Bronchial epithelial cell (primary cell): ENCODE results near the gene CEP95. TPM values are rescaled to one million over a fixed set of nuclear protein-coding genes. Genes with fewer than 3 reads are reported as not detected.

Experiments used
- DNase-seq: peaks from one replicate; pipeline ENCODE4 v3.0.0-alpha.2; 2010; ENCODE audit warnings: low read depth
- FAIRE-seq: peaks from 2 replicates; lab custom pipeline; 2011; peaks lifted over from hg19 to GRCh38; lab: Jason Lieb, UNC
- H3K27me3 ChIP-seq: 2 replicates; pipeline ENCODE4 v1.5.1; 2011; ENCODE audit warnings: low read length; ENCODE audit not compliant: control insufficient read depth, insufficient read depth
- H3K36me3 ChIP-seq: 2 replicates; pipeline ENCODE4 v1.5.1; 2011; ENCODE audit warnings: low read length; ENCODE audit not compliant: control insufficient read depth, insufficient read depth
- H3K4me3 ChIP-seq: 2 replicates; pipeline ENCODE4 v1.5.1; 2011; ENCODE audit warnings: mild to moderate bottlenecking, low read depth, low read length, control low read depth
- total RNA-seq: library from RNA; depleted of rRNA; stranded (reverse); fragments of >200 nt; gene quantifications from 2 replicates; pipeline ENCODE4 v1.2.1, GENCODE V29; 2014
- TF ChIP-seq, protein P1 (sequence below): IDR thresholded peaks from 2 replicates; pipeline ENCODE4 v1.5.1; 2011; ENCODE audit warnings: mild to moderate bottlenecking, moderate library complexity, low read length, control low read depth, inconsistent platforms; ENCODE audit not compliant: insufficient read depth, severe bottlenecking

Gene CEP95
- total RNA-seq, 1 donor from 2014 or later = 21.1 TPM

DNA sequence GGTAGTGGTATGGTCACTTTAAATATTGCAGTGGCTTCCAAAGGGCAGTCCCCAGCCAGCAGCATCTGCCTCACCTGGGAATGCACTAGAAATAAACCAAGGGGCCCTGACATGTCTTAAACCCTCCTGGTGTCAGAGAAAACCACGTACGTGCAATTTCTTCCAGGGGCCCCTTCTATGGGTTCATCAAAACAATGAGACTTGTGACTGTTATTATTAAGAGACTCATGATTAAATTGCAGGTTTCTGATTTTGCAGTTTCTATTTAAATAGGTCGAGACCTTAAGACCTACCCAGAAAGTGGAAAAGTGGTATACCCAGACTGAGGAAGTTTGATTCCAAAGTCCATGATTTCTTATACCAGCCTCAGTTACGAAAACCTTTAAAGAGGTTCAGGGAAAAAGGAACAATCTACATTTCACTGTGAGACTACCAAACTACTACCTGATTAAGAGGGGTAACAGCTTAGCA lies 9.2 kb upstream of the CEP95 start:
- H3K27me3 ChIP-seq = no peaks in the 10 kb centered on the region
- TF ChIP-seq, protein P1, sequence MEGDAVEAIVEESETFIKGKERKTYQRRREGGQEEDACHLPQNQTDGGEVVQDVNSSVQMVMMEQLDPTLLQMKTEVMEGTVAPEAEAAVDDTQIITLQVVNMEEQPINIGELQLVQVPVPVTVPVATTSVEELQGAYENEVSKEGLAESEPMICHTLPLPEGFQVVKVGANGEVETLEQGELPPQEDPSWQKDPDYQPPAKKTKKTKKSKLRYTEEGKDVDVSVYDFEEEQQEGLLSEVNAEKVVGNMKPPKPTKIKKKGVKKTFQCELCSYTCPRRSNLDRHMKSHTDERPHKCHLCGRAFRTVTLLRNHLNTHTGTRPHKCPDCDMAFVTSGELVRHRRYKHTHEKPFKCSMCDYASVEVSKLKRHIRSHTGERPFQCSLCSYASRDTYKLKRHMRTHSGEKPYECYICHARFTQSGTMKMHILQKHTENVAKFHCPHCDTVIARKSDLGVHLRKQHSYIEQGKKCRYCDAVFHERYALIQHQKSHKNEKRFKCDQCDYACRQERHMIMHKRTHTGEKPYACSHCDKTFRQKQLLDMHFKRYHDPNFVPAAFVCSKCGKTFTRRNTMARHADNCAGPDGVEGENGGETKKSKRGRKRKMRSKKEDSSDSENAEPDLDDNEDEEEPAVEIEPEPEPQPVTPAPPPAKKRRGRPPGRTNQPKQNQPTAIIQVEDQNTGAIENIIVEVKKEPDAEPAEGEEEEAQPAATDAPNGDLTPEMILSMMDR = no peak
- peak overlapping the region; percentile 88 for H3K4me3 ChIP-seq
- FAIRE-seq = no peak
- H3K36me3 ChIP-seq = peaks cover 18% of the 10 kb centered on the region
- DNase-seq = no peak

DNA sequence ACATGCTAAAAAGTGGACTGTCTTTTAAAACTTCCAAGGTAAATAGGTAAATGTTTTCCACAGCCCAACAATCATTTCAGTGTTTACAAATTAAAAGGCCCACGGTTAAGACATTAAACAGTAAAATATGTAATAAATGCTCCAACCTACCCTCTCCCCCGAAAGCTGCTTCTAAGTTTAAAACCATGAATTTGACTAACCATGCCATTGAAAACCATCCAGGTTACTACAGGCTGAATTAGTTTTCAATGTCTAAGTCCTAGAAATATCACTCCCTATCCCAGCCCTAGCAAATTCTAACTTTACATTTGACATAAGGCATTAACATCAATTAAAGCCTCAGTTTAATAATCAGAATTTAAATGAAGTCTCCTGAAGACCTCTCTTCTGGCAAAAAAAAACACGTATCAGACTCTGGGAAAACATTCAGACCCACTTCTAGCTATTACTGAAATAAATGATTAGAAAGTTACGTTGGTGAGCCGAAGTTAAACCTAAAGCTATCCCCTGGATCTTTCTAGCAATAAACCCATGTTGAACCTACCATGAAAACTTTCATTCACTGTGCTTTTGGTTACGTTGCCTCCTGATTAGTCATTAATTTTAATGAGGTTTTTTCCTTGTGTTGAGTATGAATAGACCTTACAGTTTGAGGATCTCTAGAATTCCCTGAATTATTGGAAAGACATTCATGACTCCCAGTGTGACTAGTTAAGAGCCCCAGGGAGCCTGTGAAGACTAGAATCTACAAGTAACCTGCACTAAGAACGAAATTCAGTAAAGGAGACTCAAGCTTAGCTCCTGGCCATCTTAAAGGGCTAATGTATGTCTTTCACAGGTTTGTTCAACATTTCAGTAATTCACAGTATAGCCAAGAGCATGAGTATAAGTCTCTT lies 8.2 kb upstream of the CEP95 start:
- H3K27me3 ChIP-seq = no peaks in the 10 kb centered on the region
- H3K4me3 ChIP-seq = no peak overlapping the region
- TF ChIP-seq, protein P1 = no peak
- no peak for DNase-seq
- no peak for FAIRE-seq
- peaks cover 27% of the 10 kb centered on the region for H3K36me3 ChIP-seq

DNA sequence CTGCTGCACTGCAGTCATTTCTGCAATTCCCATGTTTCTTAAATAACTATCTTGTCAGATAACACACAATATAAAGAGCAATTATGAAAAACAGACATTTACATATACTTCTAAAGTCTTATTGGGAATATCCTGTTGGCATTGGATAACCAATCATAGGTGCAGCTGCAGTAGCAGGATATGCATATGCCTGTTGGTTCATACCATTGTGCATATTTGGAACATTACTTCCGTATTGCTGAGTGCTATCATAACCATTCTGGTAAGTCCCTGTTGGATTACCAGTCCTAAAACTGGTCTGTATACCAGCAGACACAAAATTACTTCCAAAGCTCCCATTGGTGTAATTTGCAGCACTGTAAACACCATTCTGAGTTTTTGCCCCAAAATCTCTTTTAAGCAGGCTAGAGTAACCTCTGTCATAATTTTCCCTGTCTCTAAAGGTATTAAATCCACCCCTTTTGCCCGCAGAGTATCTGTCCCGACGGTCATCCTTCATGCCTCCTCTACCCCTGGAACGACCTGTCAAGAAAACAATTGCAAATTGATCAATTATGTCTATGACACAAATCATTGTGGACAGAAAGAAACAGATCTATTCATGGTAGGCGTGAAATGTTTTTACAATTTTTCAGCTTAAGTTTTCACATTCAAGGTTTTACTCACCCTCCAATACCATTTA lies 6.8 kb upstream of the CEP95 start:
- H3K4me3 ChIP-seq = no peak overlapping the region
- H3K36me3 ChIP-seq = peaks cover 30% of the 10 kb centered on the region
- peak; percentile 49 for DNase-seq
- TF ChIP-seq, protein P1 = no peak
- H3K27me3 ChIP-seq = no peaks in the 10 kb centered on the region
- no peak for FAIRE-seq

DNA sequence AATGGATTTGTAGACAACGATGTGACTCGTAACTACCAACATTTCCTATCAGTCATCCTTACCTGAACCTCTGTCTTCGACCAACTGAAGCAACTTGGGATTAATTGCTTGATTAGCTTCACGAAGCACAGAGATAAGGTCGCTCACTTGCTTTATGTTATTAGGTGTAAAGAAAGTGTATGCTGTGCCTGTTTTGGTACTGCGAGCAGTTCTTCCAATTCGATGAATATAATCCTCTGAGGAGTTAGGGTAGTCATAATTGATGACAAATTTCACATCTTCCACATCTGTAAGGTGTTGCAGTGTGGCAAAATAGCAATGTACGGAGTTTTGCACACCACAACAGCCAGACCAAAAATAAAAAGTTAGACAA lies 6.3 kb upstream of the CEP95 start:
- H3K4me3 ChIP-seq = no peak overlapping the region
- no peaks in the 10 kb centered on the region for H3K27me3 ChIP-seq
- DNase-seq = no peak
- no peak for FAIRE-seq
- peaks cover 30% of the 10 kb centered on the region for H3K36me3 ChIP-seq
- TF ChIP-seq, protein P1 = no peak

DNA sequence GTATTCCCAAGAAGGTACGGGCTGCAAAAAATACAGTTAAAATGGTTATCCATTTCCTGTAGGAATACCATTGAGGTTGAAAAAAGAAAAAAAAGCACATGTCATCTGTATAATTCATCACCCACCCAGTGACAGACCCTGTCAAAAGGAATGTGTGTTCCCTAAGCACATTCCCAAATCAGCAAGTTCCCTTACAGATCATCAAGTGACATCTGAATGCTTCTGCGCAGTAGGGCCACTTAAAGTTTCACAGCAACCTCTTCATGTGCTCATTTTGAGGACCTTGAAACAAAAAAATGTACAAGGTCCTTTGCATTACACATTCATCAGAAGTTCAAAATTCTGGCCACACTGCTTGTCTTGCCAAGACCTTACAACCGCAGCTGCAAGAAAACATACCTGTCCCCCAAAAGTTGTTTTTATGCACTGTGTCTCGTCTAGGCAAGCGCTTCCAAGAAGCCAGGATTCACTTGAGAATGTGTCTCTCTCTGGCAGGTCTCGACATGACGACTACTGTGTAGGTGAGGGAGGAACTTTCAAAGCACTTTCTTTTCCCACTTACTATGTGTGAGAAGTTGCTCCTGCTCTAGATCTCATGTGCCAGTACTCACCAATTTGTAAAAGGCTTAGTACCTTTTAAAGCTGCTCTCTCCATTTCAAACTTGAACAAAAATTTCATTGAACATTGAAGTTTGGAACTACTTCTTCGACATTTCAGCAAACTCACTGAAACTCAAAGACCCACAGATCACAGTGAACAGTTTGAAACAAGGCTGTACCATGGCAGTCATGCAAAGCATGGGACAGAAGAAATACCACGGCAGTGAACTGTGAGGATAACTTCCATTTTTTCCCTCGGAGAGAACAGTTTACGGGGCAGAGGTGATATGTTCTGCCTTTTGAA lies 5.7 kb upstream of the CEP95 start:
- FAIRE-seq (no peak), DNase-seq (no peak)
- Histone ChIP-seq H3K4me3 (no peak overlapping the region), H3K27me3 (no peaks in the 10 kb centered on the region), H3K36me3 (peaks cover 30% of the 10 kb centered on the region)
- TF ChIP-seq, protein P1 = no peak
